Liver (tissue), 9 donors: Measurements from ENCODE around the gene RAD51B. TPM values are rescaled to one million over a fixed set of nuclear protein-coding genes. Genes with fewer than 3 reads are reported as not detected.
A peak's percentile ranks its signal among the peaks of the same experiment; 100 is the strongest.

Experiments used
- DNase-seq: peaks from one replicate; pipeline ENCODE4 v3.0.0-alpha.2; 2017; ENCODE audit warnings: low spot score
- H3K27ac ChIP-seq, 2 donors: one replicate each; pipeline ENCODE4 v1.7.0; 2013; ENCODE audit warnings: inconsistent platforms in 2 of 2, low read length in 2 of 2, control low read depth in 1 of 2, low read depth in 1 of 2, mild to moderate bottlenecking in 1 of 2
- H3K27me3 ChIP-seq, 4 donors: one replicate each; pipeline versions ENCODE4 v1.6.1 to v1.7.0; 2013; ENCODE audit warnings: low read length in 3 of 4, inconsistent platforms in 1 of 4, mild to moderate bottlenecking in 1 of 4, moderate library complexity in 1 of 4; ENCODE audit not compliant: control insufficient read depth in 4 of 4, insufficient read depth in 4 of 4
- H3K36me3 ChIP-seq, 4 donors: one replicate each; pipeline versions ENCODE4 v1.6.1 to v1.7.0; 2013; ENCODE audit warnings: low read length in 3 of 4, mild to moderate bottlenecking in 3 of 4, low read depth in 1 of 4, moderate library complexity in 1 of 4; ENCODE audit not compliant: control insufficient read depth in 4 of 4, insufficient read depth in 3 of 4
- H3K4me1 ChIP-seq, 4 donors: one replicate each; pipeline versions ENCODE4 v1.6.1 to v1.7.0; 2013; ENCODE audit warnings: low read length in 3 of 4, mild to moderate bottlenecking in 3 of 4, moderate library complexity in 1 of 4; ENCODE audit not compliant: control insufficient read depth in 4 of 4, insufficient read depth in 4 of 4
- H3K4me3 ChIP-seq, 3 donors: one replicate each; pipeline versions ENCODE4 v1.6.1 to v1.7.0; 2013; ENCODE audit warnings: low read length in 3 of 3, control low read depth in 1 of 3, low read depth in 1 of 3, mild to moderate bottlenecking in 1 of 3
- H3K9ac ChIP-seq, 2 donors: one replicate each; pipeline ENCODE4 v1.7.0; 2013; ENCODE audit warnings: low read length in 2 of 2, mild to moderate bottlenecking in 2 of 2, moderate library complexity in 2 of 2, control low read depth in 1 of 2, low read depth in 1 of 2
- H3K9me3 ChIP-seq, 4 donors: one replicate each; pipeline versions ENCODE4 v1.6.1 to v1.7.0; 2013; ENCODE audit warnings: low read length in 3 of 4; ENCODE audit not compliant: control insufficient read depth in 4 of 4
- ATF3 ChIP-seq: IDR thresholded peaks from 2 replicates; pipeline ENCODE4 v1.6.1; 2016; ENCODE audit warnings: antibody characterized with exemption
- CTCF ChIP-seq: fragments of 150-350 bp; IDR thresholded peaks from 2 replicates; pipeline ENCODE4 v1.5.1; 2017; ENCODE audit warnings: improper control_type of control experiment, low read depth, low read length; ENCODE audit not compliant: missing input control
- FOXA1 ChIP-seq: IDR thresholded peaks from 2 replicates; pipeline ENCODE4 v1.6.1; 2016; ENCODE audit warnings: antibody characterized with exemption
- HNF4A ChIP-seq, 2 donors: conservative IDR thresholded peaks; 2 replicates each; pipeline ENCODE4 v1.6.1; 2016; ENCODE audit warnings: antibody characterized with exemption in 2 of 2, mild to moderate bottlenecking in 2 of 2
- HNF4G ChIP-seq: IDR thresholded peaks from 2 replicates; pipeline ENCODE4 v1.6.1; 2016; ENCODE audit warnings: antibody characterized with exemption
- JUND ChIP-seq, 2 donors: IDR thresholded peaks; 2 replicates each; pipeline ENCODE4 v1.6.1; 2016; ENCODE audit warnings: antibody characterized with exemption in 2 of 2
- NR2F2 ChIP-seq: IDR thresholded peaks from 2 replicates; pipeline ENCODE4 v1.6.1; 2016; ENCODE audit warnings: antibody characterized with exemption
- RAD21 ChIP-seq, 2 donors: IDR thresholded peaks; 2 replicates each; pipeline ENCODE4 v1.6.1; 2016; ENCODE audit warnings: antibody characterized with exemption in 2 of 2, mild to moderate bottlenecking in 2 of 2
- REST ChIP-seq: IDR thresholded peaks from 2 replicates; pipeline ENCODE4 v1.6.1; 2016; ENCODE audit warnings: antibody characterized with exemption, mild to moderate bottlenecking
- RXRA ChIP-seq, 2 donors: IDR thresholded peaks; 2 replicates each; pipeline ENCODE4 v1.6.1; 2017 to 2018; ENCODE audit warnings: antibody characterized with exemption in 2 of 2, mild to moderate bottlenecking in 1 of 2
- TAF1 ChIP-seq: conservative IDR thresholded peaks from 2 replicates; pipeline ENCODE4 v1.6.1; 2016; ENCODE audit warnings: antibody characterized with exemption, mild to moderate bottlenecking
- YY1 ChIP-seq: IDR thresholded peaks from 2 replicates; pipeline ENCODE4 v1.6.1; 2016; ENCODE audit warnings: antibody characterized with exemption, mild to moderate bottlenecking
- ZBTB33 ChIP-seq: IDR thresholded peaks from 2 replicates; pipeline ENCODE4 v1.6.1; 2016; ENCODE audit warnings: antibody characterized with exemption
- WGBS: extraction: QIAGEN DNeasy Blood & Tissue Kit; methylation state at CpG from one replicate; pipeline ENCODE4 v1.1.7; 2013; 5-methylcytosine and 5-hydroxymethylcytosine counted together
- polyA plus RNA-seq, 2 donors: library from polyadenylated mRNA; stranded (reverse) in 1 of 2; unstranded in 1 of 2; fragments of 200-250 nt in 1 of 2; fragments of >200 nt in 1 of 2; fragmentation: Nextera tagmentation in 1 of 2; extraction: Ambion mirVana in 1 of 2; gene quantifications; one replicate each; pipeline versions ENCODE4 v1.2.1 to v1.2.3, GENCODE V29; 2013 to 2015
- total RNA-seq, 2 donors: library from RNA; depleted of rRNA; stranded (reverse); fragments of >200 nt; gene quantifications; one replicate each; pipeline ENCODE4 v1.2.3, GENCODE V29; 2014
- donor health status: healthy.
- donor health status: healthy.
- donor health status: healthy.
- donor health status: healthy.
- donor health status: healthy.

The RAD51B gene
- total and polyA plus RNA-seq, 4 donors: 0.81 to 12.9 (median 2.4) TPM

- WGBS: 96% methylated on average over 8 of the region's 8 CpGs
Observed at GRCh38 chr14:68759017-68759560, 939.5 kb downstream of the RAD51B start.

GRCh38 chr14:68759937-68760336 lies 940.4 kb downstream of the RAD51B start:
- Histone ChIP-seq H3K27ac (no peak overlapping the region), H3K9ac (no peak overlapping the region), H3K36me3 (no peaks in the 10 kb centered on the region), H3K9me3 (no peaks in the 10 kb centered on the region), H3K4me3 (no peak overlapping the region), H3K4me1 (peaks cover 3 to 36% (median 16%) of the 10 kb centered on the region in 4 donors), H3K27me3 (no peaks in the 10 kb centered on the region)
- DNase-seq: no peak
- 88% methylated on average over 5 of the region's 5 CpGs for WGBS
- TF ChIP-seq ATF3 (no peak), ZBTB33 (no peak), TAF1 (no peak), FOXA1 (no peak), RAD21 (IDR thresholded peaks at IDR 0.05) (no peak), HNF4A (conservative IDR thresholded peaks at IDR 0.05) (no peak), HNF4G (no peak), RXRA (IDR thresholded peaks at IDR 0.05) (no peak), JUND (IDR thresholded peaks at IDR 0.05) (no peak), YY1 (no peak), NR2F2 (no peak), CTCF (no peak)

More at GRCh38 chr14:68759017-68759560, 939.5 kb downstream of the RAD51B start:
- DNase-seq: no peak
- peaks cover 3 to 36% (median 16%) of the 10 kb centered on the region in 4 donors for H3K4me1 ChIP-seq
- H3K27me3 ChIP-seq: no peaks in the 10 kb centered on the region
- TF ChIP-seq REST: no peak
- no peak for TF ChIP-seq RAD21 (IDR thresholded peaks at IDR 0.05)
- no peak overlapping the region for H3K4me3 ChIP-seq
- H3K9ac ChIP-seq: no peak overlapping the region
- no peaks in the 10 kb centered on the region for H3K36me3 ChIP-seq
- peak overlapping the region in 1 of 2 donors; percentile 3 for H3K27ac ChIP-seq
- H3K9me3 ChIP-seq: no peaks in the 10 kb centered on the region
